HEK293 (cell line): ENCODE results near the gene TMEM184B.

Experiments used
- CTCF ChIA-PET: fragments of 350-600 bp; formaldehyde crosslinking; extraction: SDS; loops from one replicate; lab custom pipeline; 2021; ENCODE audit warnings: antibody characterized with exemption; lab: Yijun Ruan, JAX
- POLR2A ChIA-PET: fragments of 300-600 bp; formaldehyde crosslinking; extraction: SDS; loops from one replicate; lab custom pipeline; 2020; ENCODE audit warnings: antibody characterized with exemption, inconsistent platforms; lab: Yijun Ruan, JAX
- H3K27ac ChIP-seq: fragments of 200-500 bp; sonication (Bioruptor generic); 2 replicates; pipeline ENCODE4 v1.5.1; 2014; ENCODE audit warnings: low read depth, low read length, control low read depth, inconsistent platforms; ENCODE audit errors: extremely low read depth
- H3K36me3 ChIP-seq, 2 experiments: fragments of 200-500 bp in 1 of 2; sonication (Bioruptor generic) in 1 of 2; 1 replicate in 1 of 2; 2 replicates in 1 of 2; pipeline ENCODE4 v1.5.1; 2014 to 2017; ENCODE audit warnings: inconsistent platforms in 2 of 2, low read length in 2 of 2; ENCODE audit not compliant: control insufficient read depth in 2 of 2, insufficient read depth in 1 of 2
- H3K4me1 ChIP-seq: fragments of 200-500 bp; sonication (Bioruptor generic); 2 replicates; pipeline ENCODE4 v1.5.1; 2014; ENCODE audit warnings: mild to moderate bottlenecking, low read length, inconsistent platforms; ENCODE audit not compliant: control insufficient read depth, insufficient read depth
- H3K4me3 ChIP-seq: 2 replicates; pipeline ENCODE4 v1.5.1; 2011; ENCODE audit warnings: low read depth, mild to moderate bottlenecking, control low read depth, low read length, moderate library complexity
- H3K9me3 ChIP-seq: fragments of 200-500 bp; sonication (Bioruptor generic); 2 replicates; pipeline ENCODE4 v1.5.1; 2014; ENCODE audit warnings: low read depth, low read length, inconsistent platforms; ENCODE audit not compliant: control insufficient read depth, insufficient read depth
- EGR2 ChIP-seq: fragments of 450-650 bp; formaldehyde crosslinking; IDR thresholded peaks from 2 replicates; pipeline ENCODE4 v1.5.1; 2016; ENCODE audit warnings: low read depth, missing biosample characterization, missing genetic modification characterization
- GLIS1 ChIP-seq: fragments of 450-650 bp; formaldehyde crosslinking; IDR thresholded peaks from 2 replicates; pipeline ENCODE4 v1.5.1; 2016; ENCODE audit warnings: missing biosample characterization, missing genetic modification characterization
- KLF1 ChIP-seq: fragments of 450-650 bp; formaldehyde crosslinking; IDR thresholded peaks from 2 replicates; pipeline ENCODE4 v1.5.1; 2016; ENCODE audit warnings: missing biosample characterization, missing genetic modification characterization
- KLF7 ChIP-seq: fragments of 450-650 bp; formaldehyde crosslinking; IDR thresholded peaks from 2 replicates; pipeline ENCODE4 v1.5.1; 2016; ENCODE audit warnings: missing biosample characterization, missing genetic modification characterization, borderline replicate concordance
- ZIC2 ChIP-seq: fragments of 450-650 bp; formaldehyde crosslinking; IDR thresholded peaks from 2 replicates; pipeline ENCODE4 v1.5.1; 2016; ENCODE audit warnings: missing biosample characterization, missing genetic modification characterization
- ZNF239 ChIP-seq: fragments of 450-650 bp; formaldehyde crosslinking; IDR thresholded peaks from 2 replicates; pipeline ENCODE4 v1.5.1; 2016; ENCODE audit warnings: missing biosample characterization, missing genetic modification characterization
- ZNF248 ChIP-seq: fragments of 450-650 bp; formaldehyde crosslinking; IDR thresholded peaks from 2 replicates; pipeline ENCODE4 v1.5.1; 2017; ENCODE audit warnings: missing biosample characterization, missing genetic modification characterization
- ZNF391 ChIP-seq: fragments of 450-650 bp; formaldehyde crosslinking; IDR thresholded peaks from 2 replicates; pipeline ENCODE4 v1.5.1; 2016; ENCODE audit warnings: low read depth, missing biosample characterization, missing genetic modification characterization, borderline replicate concordance
- ZNF473 ChIP-seq: fragments of 450-650 bp; formaldehyde crosslinking; IDR thresholded peaks from 2 replicates; pipeline ENCODE4 v1.5.1; 2017; ENCODE audit warnings: missing biosample characterization, missing genetic modification characterization
- ZNF501 ChIP-seq: fragments of 450-650 bp; formaldehyde crosslinking; IDR thresholded peaks from 2 replicates; pipeline ENCODE4 v1.5.1; 2016; ENCODE audit warnings: missing biosample characterization, missing genetic modification characterization
- ZNF555 ChIP-seq: fragments of 450-650 bp; formaldehyde crosslinking; conservative IDR thresholded peaks from 2 replicates; pipeline ENCODE4 v1.5.1; 2017; ENCODE audit warnings: missing biosample characterization, mild to moderate bottlenecking, missing genetic modification characterization, inconsistent platforms
- ZNF600 ChIP-seq: fragments of 450-650 bp; formaldehyde crosslinking; IDR thresholded peaks from 2 replicates; pipeline ENCODE4 v1.5.1; 2016; ENCODE audit warnings: missing biosample characterization, missing genetic modification characterization
- ZNF654 ChIP-seq: fragments of 450-650 bp; formaldehyde crosslinking; IDR thresholded peaks from 2 replicates; pipeline ENCODE4 v1.5.1; 2016; ENCODE audit warnings: low read depth, missing biosample characterization, missing genetic modification characterization
- ZSCAN30 ChIP-seq: fragments of 450-650 bp; IDR thresholded peaks from 2 replicates; pipeline ENCODE4 v1.5.1; 2018; ENCODE audit warnings: missing biosample characterization, mild to moderate bottlenecking, missing genetic modification characterization, moderate library complexity
- TF ChIP-seq, protein P1 (sequence below): fragments of 450-650 bp; formaldehyde crosslinking; IDR thresholded peaks from 2 replicates; pipeline ENCODE4 v1.5.1; 2016; ENCODE audit warnings: missing biosample characterization, missing genetic modification characterization
- TF ChIP-seq, protein P2 (sequence below): fragments of 450-650 bp; formaldehyde crosslinking; IDR thresholded peaks from 2 replicates; pipeline ENCODE4 v1.5.1; 2016; ENCODE audit warnings: missing biosample characterization, missing genetic modification characterization

The TMEM184B gene

DNA sequence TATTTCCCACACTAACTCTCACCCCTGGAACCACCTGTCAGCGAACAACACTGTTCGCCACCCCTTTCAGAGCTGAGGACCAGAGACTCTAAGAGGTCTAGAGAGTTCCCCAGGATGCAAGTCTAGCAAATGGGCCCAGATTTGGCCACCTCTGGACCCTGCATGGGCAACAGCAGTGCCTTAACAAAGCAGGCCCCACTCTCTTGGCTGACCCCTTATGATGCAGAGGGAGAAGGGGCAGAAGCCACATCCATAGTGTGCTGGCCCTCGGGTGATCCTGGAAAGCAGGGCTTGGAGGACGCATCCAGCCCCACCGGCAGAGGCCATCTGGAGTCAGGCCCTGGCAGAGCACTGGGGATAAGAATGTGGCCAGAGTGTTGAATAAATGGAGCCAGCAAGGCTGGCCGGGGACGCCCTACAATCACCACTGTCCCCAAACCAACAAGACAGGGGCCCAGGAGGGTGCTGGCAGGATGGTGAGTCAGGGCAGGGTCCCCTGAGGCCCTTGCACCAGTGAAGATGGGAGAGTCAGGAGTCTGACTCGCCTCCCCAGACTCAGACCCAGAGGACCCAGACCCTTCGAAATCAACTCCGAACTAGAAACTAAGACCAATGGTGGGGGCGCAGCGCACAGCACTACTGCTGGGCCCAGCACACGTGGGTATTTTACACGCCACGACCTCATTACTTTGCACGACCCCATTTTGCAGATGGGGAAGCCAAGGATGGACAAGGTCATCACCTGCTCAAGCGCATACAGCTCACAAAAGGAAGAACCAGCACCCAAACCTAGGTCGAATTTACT, 37.9 kb upstream of the TMEM184B start:
- no peak overlapping the region for H3K4me3 ChIP-seq
- TF ChIP-seq ZNF555 (tag by site-specific recombination) (no peak), EGR2 (tag by site-specific recombination) (no peak), ZNF654 (no peak), KLF1 (tag by site-specific recombination) (no peak), ZNF473 (no peak), ZIC2 (tag by site-specific recombination) (no peak)
- H3K9me3 ChIP-seq = no peaks in the 10 kb centered on the region
- ChIA-PET CTCF (interaction anchor here (1.4 kb wide), 1 partner anchor 42 kb away, joined by 4 read pairs; no protein-coding TSS in a partner anchor), POLR2A (no interaction called here)
- peak overlapping the region; percentile 40 for H3K27ac ChIP-seq
- peaks cover 21% of the 10 kb centered on the region for H3K4me1 ChIP-seq
- H3K36me3 ChIP-seq = peaks cover 12 to 91% of the 10 kb centered on the region in 2 experiments; a peak in 2 of 3 replicates

DNA sequence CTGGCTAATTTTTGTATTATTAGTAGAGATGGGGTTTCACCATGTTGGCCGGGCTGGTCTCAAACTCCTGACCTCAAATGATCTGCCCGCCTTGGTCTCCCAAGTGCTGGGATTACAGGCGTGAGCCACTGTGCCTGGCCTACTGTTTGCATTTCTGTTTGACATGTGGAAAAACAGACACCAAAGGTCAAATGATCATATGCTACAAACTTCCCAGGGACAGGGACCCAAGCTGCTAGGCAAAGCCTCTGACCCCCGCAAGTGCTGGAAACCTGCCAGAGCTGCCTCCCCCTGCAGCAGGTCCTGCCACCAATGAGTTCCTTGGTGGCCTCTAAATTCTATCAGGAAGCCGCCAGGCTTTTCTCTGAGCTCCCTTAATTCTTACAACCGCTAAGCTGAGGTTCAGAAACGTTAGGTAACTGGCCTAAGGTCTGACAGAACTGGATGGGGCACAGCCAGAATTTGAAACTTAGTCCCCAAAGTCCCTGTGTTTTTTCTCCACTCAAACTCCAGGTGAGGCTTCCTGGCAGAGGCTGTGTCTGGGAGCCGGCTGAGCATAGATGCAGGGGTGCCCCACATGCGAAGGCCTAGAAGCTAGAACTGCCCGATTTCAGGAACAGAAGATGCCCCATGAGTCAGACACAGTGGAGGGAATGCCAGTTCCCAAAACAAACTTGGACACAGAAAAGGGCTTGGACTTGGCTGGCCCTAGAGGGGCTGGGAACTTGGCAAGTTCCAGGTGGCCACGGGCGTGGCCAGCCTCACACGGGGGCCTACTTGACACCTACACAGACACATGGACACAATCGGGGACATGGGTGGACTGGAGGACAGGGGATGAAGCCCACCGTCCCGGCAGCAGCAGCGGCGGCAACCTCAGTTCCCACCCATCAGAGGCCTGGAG, 37.1 kb upstream of the TMEM184B start:
- ChIA-PET CTCF (interaction anchor here (1.4 kb wide), 1 partner anchor 43 kb away, joined by 4 read pairs; no protein-coding TSS in a partner anchor), POLR2A (no interaction called here)
- Histone ChIP-seq H3K9me3 (no peaks in the 10 kb centered on the region), H3K4me1 (peaks cover 19% of the 10 kb centered on the region), H3K4me3 (no peak overlapping the region), H3K27ac (peak overlapping the region; percentile 40; the same call in 1 of the 2 replicates), H3K36me3 (peaks cover 12 to 92% of the 10 kb centered on the region in 2 experiments; a peak in 2 of 3 replicates)
- TF ChIP-seq ZNF248 (tag by site-specific recombination) (no peak), ZSCAN30 (tag by site-specific recombination) (no peak), ZNF239 (no peak), KLF1 (tag by site-specific recombination) (peak; percentile 42; the same call in 1 of the 2 replicates), ZNF391 (tag by site-specific recombination) (no peak), KLF7 (tag by site-specific recombination) (no peak), GLIS1 (tag by site-specific recombination) (peak; percentile 29; the same call in 1 of the 2 replicates), ZNF501 (no peak)

DNA sequence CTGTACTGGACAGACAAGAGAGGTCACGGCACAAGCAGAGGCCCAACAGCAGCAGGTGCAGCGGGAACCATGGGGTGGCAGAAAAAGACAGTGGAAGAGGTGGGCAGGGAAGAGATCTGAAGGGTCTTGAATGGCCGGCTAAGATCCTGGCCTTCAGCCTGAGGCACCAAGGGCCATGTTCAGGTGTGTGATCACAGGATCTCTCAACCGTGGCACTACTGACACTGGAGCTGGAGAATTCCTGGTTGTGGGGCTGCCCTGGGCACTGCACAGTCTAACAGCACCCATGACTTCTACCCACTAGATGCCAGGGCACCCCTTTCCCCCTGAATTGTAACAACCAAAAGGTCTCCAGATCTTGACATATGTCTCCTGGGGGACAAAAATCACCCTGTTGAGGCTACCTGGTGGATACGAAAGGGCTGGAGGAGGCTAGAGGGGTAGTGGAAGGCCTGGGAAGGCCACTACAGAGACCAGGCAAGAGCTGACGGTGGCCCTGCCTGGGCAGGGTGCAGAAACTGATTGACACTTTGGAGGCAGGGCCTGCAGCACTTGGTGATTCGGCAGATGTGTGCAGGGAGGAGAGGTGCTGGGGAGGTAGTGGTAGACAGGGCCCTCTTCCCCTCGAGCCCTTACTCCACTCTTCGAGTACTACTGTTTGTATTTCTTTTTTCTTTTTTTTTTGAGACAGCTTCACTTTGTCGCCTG, 36.1 kb upstream of the TMEM184B start:
- H3K27ac ChIP-seq = peak overlapping the region; percentile 44; the same call in 1 of the 2 replicates
- POLR2A ChIA-PET = no interaction called here
- H3K4me1 ChIP-seq = peaks cover 11% of the 10 kb centered on the region
- H3K36me3 ChIP-seq = peaks cover 12 to 92% of the 10 kb centered on the region in 2 experiments
- H3K9me3 ChIP-seq = no peaks in the 10 kb centered on the region
- TF ChIP-seq, protein P1, sequence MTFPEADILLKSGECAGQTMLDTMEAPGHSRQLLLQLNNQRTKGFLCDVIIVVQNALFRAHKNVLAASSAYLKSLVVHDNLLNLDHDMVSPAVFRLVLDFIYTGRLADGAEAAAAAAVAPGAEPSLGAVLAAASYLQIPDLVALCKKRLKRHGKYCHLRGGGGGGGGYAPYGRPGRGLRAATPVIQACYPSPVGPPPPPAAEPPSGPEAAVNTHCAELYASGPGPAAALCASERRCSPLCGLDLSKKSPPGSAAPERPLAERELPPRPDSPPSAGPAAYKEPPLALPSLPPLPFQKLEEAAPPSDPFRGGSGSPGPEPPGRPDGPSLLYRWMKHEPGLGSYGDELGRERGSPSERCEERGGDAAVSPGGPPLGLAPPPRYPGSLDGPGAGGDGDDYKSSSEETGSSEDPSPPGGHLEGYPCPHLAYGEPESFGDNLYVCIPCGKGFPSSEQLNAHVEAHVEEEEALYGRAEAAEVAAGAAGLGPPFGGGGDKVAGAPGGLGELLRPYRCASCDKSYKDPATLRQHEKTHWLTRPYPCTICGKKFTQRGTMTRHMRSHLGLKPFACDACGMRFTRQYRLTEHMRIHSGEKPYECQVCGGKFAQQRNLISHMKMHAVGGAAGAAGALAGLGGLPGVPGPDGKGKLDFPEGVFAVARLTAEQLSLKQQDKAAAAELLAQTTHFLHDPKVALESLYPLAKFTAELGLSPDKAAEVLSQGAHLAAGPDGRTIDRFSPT (tag by site-specific recombination) = 0 out of 2 replicates have a peak, but pooled peaks have one; percentile 10
- 0 out of 2 replicates have a peak, but pooled peaks have one; percentile 11 for TF ChIP-seq ZNF600 (tag by site-specific recombination)
- TF ChIP-seq, protein P2, sequence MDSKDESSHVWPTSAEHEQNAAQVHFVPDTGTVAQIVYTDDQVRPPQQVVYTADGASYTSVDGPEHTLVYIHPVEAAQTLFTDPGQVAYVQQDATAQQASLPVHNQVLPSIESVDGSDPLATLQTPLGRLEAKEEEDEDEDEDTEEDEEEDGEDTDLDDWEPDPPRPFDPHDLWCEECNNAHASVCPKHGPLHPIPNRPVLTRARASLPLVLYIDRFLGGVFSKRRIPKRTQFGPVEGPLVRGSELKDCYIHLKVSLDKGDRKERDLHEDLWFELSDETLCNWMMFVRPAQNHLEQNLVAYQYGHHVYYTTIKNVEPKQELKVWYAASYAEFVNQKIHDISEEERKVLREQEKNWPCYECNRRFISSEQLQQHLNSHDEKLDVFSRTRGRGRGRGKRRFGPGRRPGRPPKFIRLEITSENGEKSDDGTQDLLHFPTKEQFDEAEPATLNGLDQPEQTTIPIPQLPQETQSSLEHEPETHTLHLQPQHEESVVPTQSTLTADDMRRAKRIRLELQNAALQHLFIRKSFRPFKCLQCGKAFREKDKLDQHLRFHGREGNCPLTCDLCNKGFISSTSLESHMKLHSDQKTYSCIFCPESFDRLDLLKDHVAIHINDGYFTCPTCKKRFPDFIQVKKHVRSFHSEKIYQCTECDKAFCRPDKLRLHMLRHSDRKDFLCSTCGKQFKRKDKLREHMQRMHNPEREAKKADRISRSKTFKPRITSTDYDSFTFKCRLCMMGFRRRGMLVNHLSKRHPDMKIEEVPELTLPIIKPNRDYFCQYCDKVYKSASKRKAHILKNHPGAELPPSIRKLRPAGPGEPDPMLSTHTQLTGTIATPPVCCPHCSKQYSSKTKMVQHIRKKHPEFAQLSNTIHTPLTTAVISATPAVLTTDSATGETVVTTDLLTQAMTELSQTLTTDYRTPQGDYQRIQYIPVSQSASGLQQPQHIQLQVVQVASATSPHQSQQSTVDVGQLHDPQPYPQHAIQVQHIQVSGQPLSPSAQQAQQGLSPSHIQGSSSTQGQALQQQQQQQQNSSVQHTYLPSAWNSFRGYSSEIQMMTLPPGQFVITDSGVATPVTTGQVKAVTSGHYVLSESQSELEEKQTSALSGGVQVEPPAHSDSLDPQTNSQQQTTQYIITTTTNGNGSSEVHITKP = no peak
- H3K4me3 ChIP-seq = no peak overlapping the region
- CTCF ChIA-PET = no interaction called here
